Endothelial cell of umbilical vein (primary cell): ENCODE results near the gene TMEM61. TPM values are rescaled to one million over a fixed set of nuclear protein-coding genes. Genes with fewer than 3 reads are reported as not detected.

Source experiments
- BruUV-seq: library from RNA; stranded (reverse); fragments of 400-500 nt; replicated peaks from 2 replicates; lab custom pipeline; 2021; lab: Mats Ljungman, UMichigan
- CTCF ChIA-PET: fragments of 300-600, 350-600 bp; sonication (Branson Sonifier 250); formaldehyde crosslinking; loops from one replicate; lab custom pipeline; 2021; ENCODE audit warnings: antibody characterized with exemption, inconsistent platforms; lab: Charles Lee
- POLR2A ChIA-PET: fragments of 300-600, 350-600 bp; sonication (Branson Sonifier 250); formaldehyde crosslinking; loops from one replicate; lab custom pipeline; 2021; ENCODE audit warnings: antibody characterized with exemption, inconsistent platforms; lab: Charles Lee
- DNase-seq: peaks from one replicate; pipeline ENCODE4 v3.0.0-alpha.2; 2011; ENCODE audit warnings: low read depth, low spot score
- FAIRE-seq: peaks from 2 replicates; lab custom pipeline; 2011; peaks lifted over from hg19 to GRCh38; lab: Jason Lieb, UNC
- H2AFZ ChIP-seq: 2 replicates; pipeline ENCODE4 v1.6.0; 2012; ENCODE audit warnings: low read depth, low read length, control low read depth, inconsistent platforms
- H3K27ac ChIP-seq: 2 replicates; pipeline ENCODE4 v1.5.1; 2011; ENCODE audit warnings: low read depth, mild to moderate bottlenecking, control low read depth, low read length, moderate library complexity; ENCODE audit not compliant: insufficient read depth
- H3K27me3 ChIP-seq, 2 experiments: 2 replicates each; pipeline versions ENCODE4 v1.6.0 to v1.6.1; 2011; ENCODE audit warnings: low read length in 2 of 2, mixed read lengths in 1 of 2; ENCODE audit not compliant: control insufficient read depth in 2 of 2, insufficient read depth in 2 of 2
- H3K36me3 ChIP-seq, 2 experiments: 2 replicates in 1 of 2; 3 replicates in 1 of 2; pipeline ENCODE4 v1.5.1; 2011; ENCODE audit warnings: low read length in 2 of 2, mild to moderate bottlenecking in 1 of 2, moderate library complexity in 1 of 2; ENCODE audit not compliant: control insufficient read depth in 2 of 2, insufficient read depth in 2 of 2; ENCODE audit errors: extremely low read depth in 1 of 2
- H3K4me1 ChIP-seq: 3 replicates; pipeline ENCODE4 v1.5.1; 2011; ENCODE audit warnings: mild to moderate bottlenecking, low read length; ENCODE audit not compliant: control insufficient read depth, insufficient read depth; ENCODE audit errors: extremely low read depth
- H3K4me2 ChIP-seq: 2 replicates; pipeline ENCODE4 v1.6.1; 2011; ENCODE audit warnings: low read length, control low read depth, mixed read lengths; ENCODE audit not compliant: insufficient read depth
- H3K4me3 ChIP-seq, 3 experiments: fragments of 200-600 bp in 1 of 3; sonication (generic), shearing (Covaris generic) in 1 of 3; replicated peaks in 1 of 3; 2 replicates each; pipeline ENCODE4 v1.5.1; 2011 to 2016; ENCODE audit warnings: control low read depth in 3 of 3, low read length in 3 of 3, mild to moderate bottlenecking in 2 of 3, inconsistent platforms in 1 of 3, low read depth in 1 of 3, moderate library complexity in 1 of 3; ENCODE audit not compliant: insufficient read depth in 1 of 3
- H3K79me2 ChIP-seq: 2 replicates; pipeline ENCODE4 v1.6.0; 2012; ENCODE audit warnings: low read length, inconsistent platforms; ENCODE audit not compliant: control insufficient read depth, insufficient read depth
- H3K9ac ChIP-seq: replicated peaks from 2 replicates; pipeline ENCODE3; 2011; ENCODE audit warnings: low read length, control low read depth; ENCODE audit not compliant: insufficient read depth; ENCODE audit errors: extremely low read depth
- H3K9me1 ChIP-seq: replicated peaks from 3 replicates; pipeline ENCODE4 v1.6.0; 2011; ENCODE audit warnings: mild to moderate bottlenecking, low read length; ENCODE audit not compliant: control insufficient read depth, insufficient read depth; ENCODE audit errors: extremely low read depth
- H3K9me3 ChIP-seq: replicated peaks from 2 replicates; pipeline ENCODE4 v1.5.1; 2012; ENCODE audit warnings: low read length, inconsistent platforms; ENCODE audit not compliant: control insufficient read depth, insufficient read depth
- H4K20me1 ChIP-seq: replicated peaks from 2 replicates; pipeline ENCODE3; 2011; ENCODE audit warnings: mild to moderate bottlenecking, low read length; ENCODE audit not compliant: control insufficient read depth, insufficient read depth; ENCODE audit errors: extremely low read depth
- EZH2 ChIP-seq: IDR thresholded peaks from 2 replicates; pipeline ENCODE4 v1.6.1; 2012; ENCODE audit warnings: borderline replicate concordance, low read depth, mild to moderate bottlenecking, moderate library complexity, low read length, inconsistent platforms; ENCODE audit not compliant: severe bottlenecking
- FOS ChIP-seq: IDR thresholded peaks from 2 replicates; pipeline ENCODE4 v1.6.1; 2011; ENCODE audit warnings: mild to moderate bottlenecking, low read length, moderate library complexity, borderline replicate concordance; ENCODE audit not compliant: insufficient read depth
- GATA2 ChIP-seq: IDR thresholded peaks from 2 replicates; pipeline ENCODE4 v1.7.0; 2011; ENCODE audit warnings: low read depth, mild to moderate bottlenecking, moderate library complexity, mixed read lengths, low read length; ENCODE audit not compliant: insufficient read length, insufficient read depth
- POLR2A ChIP-seq: IDR thresholded peaks from 2 replicates; pipeline ENCODE4 v1.6.1; 2012; ENCODE audit warnings: low read depth, mild to moderate bottlenecking, control low read depth, low read length
- POLR2AphosphoS5 ChIP-seq: IDR thresholded peaks from 2 replicates; pipeline ENCODE4 v1.6.1; 2012; ENCODE audit warnings: low read depth, mild to moderate bottlenecking, control low read depth, low read length, moderate library complexity; ENCODE audit not compliant: insufficient read depth
- dilution Hi-C: fragments of 300-500 bp; cut with MboI; formaldehyde crosslinking; loops from one replicate; pipeline ENCODE4 v1.15.0; 2019; ENCODE audit warnings: low sequenced_read_pairs; ENCODE audit not compliant: extremely low pct_ligation_motif_present
- intact Hi-C: fragments of 100-400 bp; cut with micrococcal nuclease; formaldehyde crosslinking; loops from one replicate; pipeline ENCODE4 v1.10.0; 2022
- polyA plus RNA-seq, 4 experiments: library from polyadenylated mRNA; depleted of rRNA in 3 of 4; stranded (reverse) in 3 of 4; unstranded in 1 of 4; fragments of >200 nt; gene quantifications; 2 replicates each; pipeline versions ENCODE4 v1.2.1 to v1.2.3, GENCODE V29; 2011 to 2012; ENCODE audit warnings: missing spikeins in 1 of 4
- total RNA-seq: library from RNA; stranded (reverse); gene quantifications from 2 replicates; pipeline ENCODE4 v1.2.3, GENCODE V29; 2021
- TF ChIP-seq, protein P1 (sequence below), 2 donors: IDR thresholded peaks; 1 replicate in 1 of 2; 2 replicates in 1 of 2; pipeline ENCODE4 v1.5.1; 2011; ENCODE audit warnings: low read length in 2 of 2, mild to moderate bottlenecking in 2 of 2, moderate library complexity in 2 of 2, control low read depth in 1 of 2, inconsistent platforms in 1 of 2, low read depth in 1 of 2; ENCODE audit not compliant: insufficient read depth in 1 of 2; ENCODE audit errors: extremely low read depth in 1 of 2

The TMEM61 gene
- total and polyA plus RNA-seq, 2 donors (not counting 3 experiments of a cell fraction or from before 2014, with no cell fraction given) = not detected

GRCh38 chr1:55002686-55003085 lies 22.3 kb downstream of the TMEM61 start:
- Histone ChIP-seq H3K27me3 (peaks cover 2 to 3% of the 10 kb centered on the region in 2 experiments), H3K4me2 (no peak overlapping the region), H3K79me2 (no peaks in the 10 kb centered on the region), H4K20me1 (no peaks in the 10 kb centered on the region), H3K27ac (no peak overlapping the region), H3K9me1 (no peaks in the 10 kb centered on the region), H3K4me1 (no peaks in the 10 kb centered on the region), H3K9ac (no peak overlapping the region), H3K4me3 (no peak overlapping the region), H3K36me3 (no peaks in the 10 kb centered on the region), H2AFZ (no peak overlapping the region), H3K9me3 (no peaks in the 10 kb centered on the region)
- intact Hi-C loops (no loop called here), dilution Hi-C loops (loop anchor here (10.0 kb wide), 1 partner anchor 68 kb away; no protein-coding TSS in a partner anchor)
- TF ChIP-seq EZH2 (no peak), FOS (no peak), GATA2 (no peak), POLR2AphosphoS5 (no peak)
- POLR2A ChIA-PET = no interaction called here
- no peak for DNase-seq
- no TSS peak for BruUV-seq
- FAIRE-seq = no peak
- CTCF ChIA-PET = interaction anchor here (0.8 to 4.3 kb wide), 4 partner anchors 19 to 57 kb away, joined by 4 to 31 read pairs (median 14); no protein-coding TSS in a partner anchor

- Histone ChIP-seq H3K9ac (no peak overlapping the region), H3K4me1 (no peaks in the 10 kb centered on the region), H3K9me1 (no peaks in the 10 kb centered on the region), H3K36me3 (no peaks in the 10 kb centered on the region), H3K79me2 (no peaks in the 10 kb centered on the region), H3K27ac (no peak overlapping the region), H3K4me3 (no peak overlapping the region), H3K27me3 (no peaks in the 10 kb centered on the region), H3K4me2 (no peak overlapping the region), H2AFZ (no peak overlapping the region), H4K20me1 (no peaks in the 10 kb centered on the region), H3K9me3 (no peaks in the 10 kb centered on the region)
- ChIA-PET CTCF (interaction anchor here (1.2 to 3.1 kb wide), 2 partner anchors 9 to 60 kb away, joined by 6 to 18 read pairs; no protein-coding TSS in a partner anchor), POLR2A (no interaction called here)
- no TSS peak for BruUV-seq
- FAIRE-seq (no peak), DNase-seq (no peak)
- dilution Hi-C loops = loop anchor here (10.0 kb wide), 1 partner anchor 71 kb away; no protein-coding TSS in a partner anchor
- intact Hi-C loops = no loop called here
- TF ChIP-seq, protein P1, sequence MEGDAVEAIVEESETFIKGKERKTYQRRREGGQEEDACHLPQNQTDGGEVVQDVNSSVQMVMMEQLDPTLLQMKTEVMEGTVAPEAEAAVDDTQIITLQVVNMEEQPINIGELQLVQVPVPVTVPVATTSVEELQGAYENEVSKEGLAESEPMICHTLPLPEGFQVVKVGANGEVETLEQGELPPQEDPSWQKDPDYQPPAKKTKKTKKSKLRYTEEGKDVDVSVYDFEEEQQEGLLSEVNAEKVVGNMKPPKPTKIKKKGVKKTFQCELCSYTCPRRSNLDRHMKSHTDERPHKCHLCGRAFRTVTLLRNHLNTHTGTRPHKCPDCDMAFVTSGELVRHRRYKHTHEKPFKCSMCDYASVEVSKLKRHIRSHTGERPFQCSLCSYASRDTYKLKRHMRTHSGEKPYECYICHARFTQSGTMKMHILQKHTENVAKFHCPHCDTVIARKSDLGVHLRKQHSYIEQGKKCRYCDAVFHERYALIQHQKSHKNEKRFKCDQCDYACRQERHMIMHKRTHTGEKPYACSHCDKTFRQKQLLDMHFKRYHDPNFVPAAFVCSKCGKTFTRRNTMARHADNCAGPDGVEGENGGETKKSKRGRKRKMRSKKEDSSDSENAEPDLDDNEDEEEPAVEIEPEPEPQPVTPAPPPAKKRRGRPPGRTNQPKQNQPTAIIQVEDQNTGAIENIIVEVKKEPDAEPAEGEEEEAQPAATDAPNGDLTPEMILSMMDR (IDR thresholded peaks at IDR 0.05; ENCODE audit: extremely low read depth in 1 of 2, insufficient read depth in 1 of 2, low read depth in 1 of 2, low read length in 2 of 2) = no peak
- TF ChIP-seq POLR2A = no peak
These were observed 25.1 kb downstream of the TMEM61 start for GRCh38 chr1:55005351-55006140.
